Measurements from ENCODE around the gene RBM25. TPM values are rescaled to one million over a fixed set of nuclear protein-coding genes. Genes with fewer than 3 reads are reported as not detected.

RBM25 gene
- total and polyA plus RNA-seq, 12 donors = 14.7 to 95.4 (median 48.7) TPM

DNA sequence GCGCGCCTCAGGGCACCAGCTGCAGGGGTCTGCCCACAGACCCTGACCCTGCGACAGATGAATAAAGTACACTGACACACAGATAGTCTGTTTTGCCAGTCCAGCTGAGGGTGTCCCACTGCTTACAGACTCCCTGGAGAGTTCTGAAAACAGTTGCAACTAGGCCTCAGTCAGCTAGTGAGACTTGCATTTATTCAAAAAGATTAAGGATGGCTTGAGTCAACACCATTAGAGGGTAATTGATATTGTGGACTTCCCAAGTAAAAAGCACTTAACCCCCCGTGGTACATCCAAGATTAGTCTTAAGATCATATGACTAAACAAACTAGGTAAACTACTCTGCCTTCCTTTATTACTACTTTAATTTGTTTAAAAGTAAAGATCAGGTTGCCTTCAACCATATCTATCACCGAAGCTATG, 66.8 kb downstream of the RBM25 start:
- no peak for DNase-seq
- peaks cover 0 to 18% of the 10 kb centered on the region in 2 donors for H3K36me3 ChIP-seq (replicated peaks in 1 of 2)
- no peak overlapping the region for H3K27ac ChIP-seq
- WGBS, 4 donors = 72 to 88% (median 83%) methylated on average over 5 of the region's 5 CpGs
- H3K4me3 ChIP-seq = no peak overlapping the region
- H3K9me3 ChIP-seq (replicated peaks in 1 of 3) = no peaks in the 10 kb centered on the region
- H3K27me3 ChIP-seq = no peaks in the 10 kb centered on the region
- intact Hi-C loops (cut with DNase I) = no loop called here
- TF ChIP-seq, protein P1, sequence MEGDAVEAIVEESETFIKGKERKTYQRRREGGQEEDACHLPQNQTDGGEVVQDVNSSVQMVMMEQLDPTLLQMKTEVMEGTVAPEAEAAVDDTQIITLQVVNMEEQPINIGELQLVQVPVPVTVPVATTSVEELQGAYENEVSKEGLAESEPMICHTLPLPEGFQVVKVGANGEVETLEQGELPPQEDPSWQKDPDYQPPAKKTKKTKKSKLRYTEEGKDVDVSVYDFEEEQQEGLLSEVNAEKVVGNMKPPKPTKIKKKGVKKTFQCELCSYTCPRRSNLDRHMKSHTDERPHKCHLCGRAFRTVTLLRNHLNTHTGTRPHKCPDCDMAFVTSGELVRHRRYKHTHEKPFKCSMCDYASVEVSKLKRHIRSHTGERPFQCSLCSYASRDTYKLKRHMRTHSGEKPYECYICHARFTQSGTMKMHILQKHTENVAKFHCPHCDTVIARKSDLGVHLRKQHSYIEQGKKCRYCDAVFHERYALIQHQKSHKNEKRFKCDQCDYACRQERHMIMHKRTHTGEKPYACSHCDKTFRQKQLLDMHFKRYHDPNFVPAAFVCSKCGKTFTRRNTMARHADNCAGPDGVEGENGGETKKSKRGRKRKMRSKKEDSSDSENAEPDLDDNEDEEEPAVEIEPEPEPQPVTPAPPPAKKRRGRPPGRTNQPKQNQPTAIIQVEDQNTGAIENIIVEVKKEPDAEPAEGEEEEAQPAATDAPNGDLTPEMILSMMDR (IDR thresholded peaks at IDR 0.05) = no peak
- no peak for TF ChIP-seq POLR2A (IDR thresholded peaks at IDR 0.05)
- H3K4me1 ChIP-seq (replicated peaks in 1 of 2) = no peaks in the 10 kb centered on the region

GRCh38 chr14:73125746-73126145, 67.4 kb downstream of the RBM25 start:
- no peak for DNase-seq
- no peak overlapping the region for H3K4me3 ChIP-seq
- no peak overlapping the region for H3K27ac ChIP-seq
- no peaks in the 10 kb centered on the region for H3K4me1 ChIP-seq (replicated peaks in 1 of 2)
- H3K36me3 ChIP-seq (replicated peaks in 1 of 2) = peaks cover 0 to 13% of the 10 kb centered on the region in 2 donors
- H3K27me3 ChIP-seq = no peaks in the 10 kb centered on the region
- intact Hi-C loops (cut with DNase I) = no loop called here
- WGBS, 4 donors = 83 to 95% (median 88%) methylated on average over 3 of the region's 3 CpGs
- no peaks in the 10 kb centered on the region for H3K9me3 ChIP-seq (replicated peaks in 1 of 3)
- TF ChIP-seq, protein P1 (IDR thresholded peaks at IDR 0.05) = no peak
- no peak for TF ChIP-seq POLR2A (IDR thresholded peaks at IDR 0.05)

GRCh38 chr14:73133795-73134194, 75.5 kb downstream of the RBM25 start:
- intact Hi-C loops (cut with DNase I) = no loop called here
- 96 to 98% (median 97%) methylated on average over 3 of the region's 3 CpGs for WGBS, 4 donors
- no peak for DNase-seq

DNA sequence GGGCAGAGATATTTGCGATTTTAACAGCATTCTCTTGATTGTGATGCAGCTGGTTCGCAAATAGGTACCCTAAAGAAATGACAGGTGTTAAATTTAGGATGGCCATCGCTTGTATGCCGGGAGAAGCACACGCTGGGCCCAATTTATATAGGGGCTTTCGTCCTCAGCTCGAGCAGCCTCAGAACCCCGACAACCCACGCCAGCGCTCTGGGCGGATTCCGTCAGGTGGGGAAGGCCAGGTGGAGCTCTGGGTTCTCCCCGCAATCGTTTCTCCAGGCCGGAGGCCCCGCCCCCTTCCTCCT, 77.7 kb downstream of the RBM25 start:
- no peaks in the 10 kb centered on the region for H3K9me3 ChIP-seq (replicated peaks in 1 of 3)
- H3K36me3 ChIP-seq (replicated peaks in 1 of 2) = no peaks in the 10 kb centered on the region
- peak overlapping the region in 2 of 4 donors; percentile 85 to 92 for H3K4me3 ChIP-seq
- peaks cover 10 to 17% of the 10 kb centered on the region in 2 donors for H3K4me1 ChIP-seq (replicated peaks in 1 of 2)
- 3 to 14% (median 4%) methylated on average over 2 to 16 of the region's 16 CpGs for WGBS, 4 donors
- no peaks in the 10 kb centered on the region for H3K27me3 ChIP-seq
- no peak for DNase-seq
- TF ChIP-seq, protein P1 (IDR thresholded peaks at IDR 0.05) = no peak
- no peak for TF ChIP-seq POLR2A (IDR thresholded peaks at IDR 0.05)
- peak overlapping the region; percentile 89 to 96 (median 94) for H3K27ac ChIP-seq
- intact Hi-C loops (cut with DNase I) = no loop called here

More at GRCh38 chr14:73133795-73134194, 75.5 kb downstream of the RBM25 start:
- no peaks in the 10 kb centered on the region for H3K27me3 ChIP-seq
- H3K4me1 ChIP-seq (replicated peaks in 1 of 2) = peaks cover 10 to 11% of the 10 kb centered on the region in 2 donors
- no peak overlapping the region for H3K4me3 ChIP-seq
- no peak overlapping the region for H3K27ac ChIP-seq
- TF ChIP-seq, protein P1 (IDR thresholded peaks at IDR 0.05) = no peak
- TF ChIP-seq POLR2A (IDR thresholded peaks at IDR 0.05) = no peak
- H3K36me3 ChIP-seq (replicated peaks in 1 of 2) = no peaks in the 10 kb centered on the region
- H3K9me3 ChIP-seq (replicated peaks in 1 of 3) = no peaks in the 10 kb centered on the region

All from adrenal gland (tissue), 12 donors.